GM21576 (cell line): ENCODE data around the gene IQSEC1.

ENCODE experiments used
- ATAC-seq: cut with Tn5 transposase; IDR thresholded peaks from one replicate; pipeline ENCODE4 v1.9.1; 2021; ENCODE audit warnings: mild to moderate bottlenecking, moderate library complexity; ENCODE audit not compliant: unreplicated experiment

Gene IQSEC1

GRCh38 chr3:13070391-13071070 lies 2.7 kb downstream of the IQSEC1 start:
- ATAC-seq, result no peak

DNA sequence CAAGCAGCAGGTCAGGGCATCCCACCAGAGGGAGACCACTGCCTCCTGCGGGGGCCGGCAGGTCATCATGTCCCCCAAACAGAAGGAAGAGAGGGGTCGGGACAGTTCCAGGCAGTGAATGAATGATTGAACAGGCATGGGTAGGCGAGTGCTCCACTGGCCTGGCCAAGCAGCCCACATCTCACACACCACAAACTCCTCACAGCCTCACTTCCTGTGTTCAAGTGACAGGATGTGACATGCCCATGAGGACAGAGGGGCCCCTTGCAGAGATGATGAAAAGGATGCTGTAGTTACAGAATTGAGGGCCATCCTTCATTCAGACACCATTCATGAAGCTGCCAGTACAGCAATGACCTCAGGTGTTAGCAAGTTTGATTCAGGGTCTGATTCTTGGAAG lies 3.7 kb downstream of the IQSEC1 start:
- peak; percentile 63 for ATAC-seq

GRCh38 chr3:13068269-13069010 lies 4.8 kb downstream of the IQSEC1 start:
- no peak for ATAC-seq

GRCh38 chr3:13067778-13068177 lies 5.5 kb downstream of the IQSEC1 start:
- no peak for ATAC-seq

DNA sequence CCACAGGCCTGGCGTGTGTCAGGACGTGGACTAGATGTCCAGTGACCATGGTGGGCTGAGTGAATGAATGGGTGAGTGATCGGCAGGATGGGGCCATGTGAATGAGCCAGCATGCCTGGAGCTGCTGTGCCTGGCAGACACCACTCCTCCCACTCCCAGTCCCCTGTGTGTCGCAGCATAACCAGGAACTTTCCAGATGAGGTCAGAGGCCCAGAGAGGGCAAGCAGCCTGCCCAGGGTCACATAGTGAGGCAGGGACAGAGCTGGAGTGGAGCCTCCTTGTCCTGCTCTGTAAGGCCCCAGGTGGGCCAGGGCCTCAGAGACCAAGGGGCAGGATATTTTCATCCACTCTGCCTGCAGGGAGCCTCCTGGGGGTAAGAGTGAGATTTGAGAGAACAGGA lies 6.4 kb downstream of the IQSEC1 start:
- no peak for ATAC-seq

DNA sequence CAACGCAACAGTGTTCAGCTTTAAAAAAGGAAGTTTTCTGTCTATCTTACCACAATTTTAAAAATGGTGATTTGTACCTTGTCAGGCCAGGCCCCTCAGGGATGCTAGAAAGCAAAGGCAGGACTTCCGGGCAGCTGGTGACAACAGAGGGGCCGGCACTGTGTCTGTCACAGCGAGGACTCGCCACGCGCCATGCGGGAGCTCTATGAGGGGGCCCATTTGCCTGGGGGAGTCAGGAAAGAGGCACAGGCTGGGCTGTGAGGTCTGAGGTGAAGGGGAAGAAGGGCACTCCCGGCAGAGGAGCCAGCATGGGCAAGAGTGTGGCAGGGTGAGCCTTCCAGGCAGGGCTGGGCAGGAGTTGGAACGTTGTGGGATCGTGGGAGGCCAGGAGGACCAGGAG lies 7.0 kb downstream of the IQSEC1 start:
- ATAC-seq, result no peak

- ATAC-seq, result no peak
Observed at GRCh38 chr3:13065727-13066126, 7.5 kb downstream of the IQSEC1 start.

DNA sequence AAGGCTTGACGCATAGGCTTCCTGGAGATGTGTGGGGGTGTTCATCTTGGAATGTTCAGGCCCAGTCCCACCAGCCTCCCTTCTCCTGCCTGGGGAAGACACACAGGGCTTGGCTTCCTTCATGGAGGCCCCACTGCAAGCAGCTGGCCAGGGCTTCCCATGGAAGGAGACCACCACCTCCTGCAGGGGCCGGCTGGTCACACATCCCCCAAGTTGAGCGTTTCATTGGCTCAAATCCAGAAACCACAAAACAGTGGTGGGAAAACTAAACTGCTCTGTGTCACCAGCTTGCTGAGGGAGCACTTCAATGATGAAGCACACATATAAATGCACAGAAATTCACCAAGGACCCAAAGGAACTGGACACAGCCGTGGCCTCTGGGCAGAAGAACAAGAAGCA lies 8.3 kb downstream of the IQSEC1 start:
- ATAC-seq, result no peak

GRCh38 chr3:13064159-13064868 lies 8.9 kb downstream of the IQSEC1 start:
- no peak for ATAC-seq

DNA sequence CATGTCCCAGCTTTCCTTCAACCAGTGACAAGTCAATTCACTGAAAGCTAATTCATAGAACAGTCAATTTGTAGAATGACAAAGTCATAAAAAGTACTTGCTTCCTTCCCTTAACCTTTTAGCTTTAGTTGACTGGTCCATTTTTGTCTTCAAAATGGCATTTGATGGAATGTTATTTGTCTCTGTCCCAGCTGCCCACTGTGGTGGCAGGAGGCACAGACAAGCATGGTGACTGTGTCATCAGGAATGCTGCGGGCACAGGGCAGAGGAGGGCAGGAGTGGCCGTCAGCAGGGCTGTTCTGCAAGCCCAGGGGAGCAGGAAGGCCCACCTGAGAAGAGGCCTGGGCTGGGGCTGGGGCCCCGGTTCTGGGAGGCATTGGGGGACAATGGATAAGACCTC lies 10.0 kb downstream of the IQSEC1 start:
- ATAC-seq, result no peak

DNA sequence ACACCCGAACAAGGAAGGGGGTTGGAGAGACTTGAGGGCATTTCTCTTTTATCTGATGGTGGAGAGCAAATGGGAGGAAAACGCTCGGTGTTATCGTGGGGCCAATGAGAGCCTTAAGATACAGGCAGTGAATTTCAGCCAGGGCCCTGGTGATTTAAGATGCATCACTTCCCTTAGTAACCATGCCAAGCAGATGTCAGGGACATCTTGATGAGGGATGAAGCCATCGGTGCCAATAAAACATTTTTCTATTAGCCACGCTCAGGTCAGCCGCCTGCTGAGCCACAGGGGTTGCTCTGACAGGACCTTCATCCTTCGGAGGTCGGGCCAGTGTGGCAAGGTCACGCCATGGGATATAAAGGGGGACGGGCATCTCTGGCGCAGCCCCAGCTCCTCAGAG lies 10.6 kb downstream of the IQSEC1 start:
- ATAC-seq, result no peak

DNA sequence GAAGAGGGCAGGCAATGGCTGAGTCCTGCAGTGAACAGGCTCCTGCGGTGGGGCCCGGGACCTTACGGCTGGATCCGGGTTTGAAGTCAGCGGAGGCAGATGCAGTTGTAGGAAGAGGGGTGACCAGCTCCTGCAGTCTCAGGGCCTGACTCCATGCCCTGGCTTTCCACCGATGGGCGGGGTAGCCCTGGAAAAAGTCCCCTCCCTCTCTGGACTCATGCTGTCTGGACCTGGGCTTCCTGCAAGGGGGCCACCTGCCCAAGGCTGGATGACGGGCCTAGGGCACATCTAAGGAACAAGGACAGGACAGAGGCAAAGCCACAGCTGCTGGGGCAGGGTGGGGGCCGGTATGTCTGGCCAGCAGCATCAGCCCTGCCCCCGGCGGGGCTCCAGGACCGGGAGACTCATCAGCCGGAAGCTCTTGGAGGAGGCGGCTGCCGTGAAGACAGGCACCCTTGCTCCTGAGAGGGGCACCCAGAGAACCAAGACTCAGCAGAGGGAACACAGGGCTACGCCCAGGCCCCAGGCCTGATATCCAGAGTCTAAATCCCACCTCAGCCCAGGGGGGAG lies 12.8 kb downstream of the IQSEC1 start:
- no peak for ATAC-seq

DNA sequence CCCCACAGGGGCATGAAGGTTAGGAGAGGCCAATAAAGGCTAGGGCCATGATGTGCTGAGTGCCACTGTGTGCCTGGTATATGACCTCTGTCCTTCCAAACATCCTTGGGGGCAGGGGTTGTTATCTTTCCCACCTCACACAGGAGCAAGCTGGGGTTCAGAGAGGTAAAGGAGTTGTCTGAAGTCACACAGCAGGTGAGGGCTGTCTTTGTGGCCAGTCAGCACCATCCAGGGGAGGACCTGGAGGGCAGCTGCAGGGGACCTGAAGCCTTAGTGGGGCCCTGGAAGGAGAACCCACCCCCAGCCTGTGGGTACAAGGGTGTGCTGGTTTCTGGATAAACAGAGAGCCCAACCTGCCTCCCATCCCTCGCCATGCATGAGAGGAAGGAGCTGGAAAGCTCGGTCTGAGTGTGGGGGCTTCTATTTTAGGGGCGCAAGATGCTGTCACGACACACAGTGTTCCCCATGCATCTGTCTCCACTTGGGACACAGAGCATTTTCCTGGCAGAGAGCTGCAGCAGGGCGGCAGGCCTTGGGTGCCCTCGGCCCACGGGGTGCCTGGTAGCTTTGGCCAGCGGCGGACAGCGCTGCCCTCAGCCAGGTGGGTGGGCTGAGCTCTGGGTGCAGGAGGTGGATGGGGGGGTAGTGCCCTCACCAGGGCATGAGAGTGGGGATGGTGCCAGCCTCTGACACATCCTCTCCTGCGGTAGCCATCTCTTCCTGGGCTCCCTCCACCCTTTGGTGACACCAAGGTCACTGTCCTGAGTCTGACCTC lies 14.7 kb downstream of the IQSEC1 start:
- ATAC-seq, result no peak

- ATAC-seq, result no peak
Observed at GRCh38 chr3:13057282-13058040, 15.8 kb downstream of the IQSEC1 start.

- ATAC-seq, result no peak
Observed at GRCh38 chr3:13055634-13056033, 17.6 kb downstream of the IQSEC1 start.

- ATAC-seq, result no peak
Observed at GRCh38 chr3:13054341-13055285, 18.6 kb downstream of the IQSEC1 start.

DNA sequence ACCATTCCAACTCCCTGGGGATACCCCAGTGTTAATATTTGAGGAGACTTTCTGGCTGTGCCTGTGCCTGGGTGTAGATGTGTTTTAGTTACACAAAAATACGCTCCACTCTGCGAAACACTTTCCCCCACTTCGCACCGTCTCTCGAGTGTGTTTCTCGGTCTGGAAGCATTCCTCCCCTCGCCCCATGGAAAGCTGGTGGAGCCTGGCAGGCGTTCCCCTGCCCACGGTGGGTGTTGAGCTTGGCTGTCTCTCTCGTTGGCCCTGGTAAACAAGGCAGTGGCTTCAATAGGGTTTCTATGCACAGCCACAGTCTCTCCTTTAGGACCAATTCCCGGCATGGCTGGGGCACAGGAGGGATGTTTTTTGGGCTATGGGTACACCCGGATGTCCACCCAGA lies 19.3 kb downstream of the IQSEC1 start:
- ATAC-seq, result no peak

DNA sequence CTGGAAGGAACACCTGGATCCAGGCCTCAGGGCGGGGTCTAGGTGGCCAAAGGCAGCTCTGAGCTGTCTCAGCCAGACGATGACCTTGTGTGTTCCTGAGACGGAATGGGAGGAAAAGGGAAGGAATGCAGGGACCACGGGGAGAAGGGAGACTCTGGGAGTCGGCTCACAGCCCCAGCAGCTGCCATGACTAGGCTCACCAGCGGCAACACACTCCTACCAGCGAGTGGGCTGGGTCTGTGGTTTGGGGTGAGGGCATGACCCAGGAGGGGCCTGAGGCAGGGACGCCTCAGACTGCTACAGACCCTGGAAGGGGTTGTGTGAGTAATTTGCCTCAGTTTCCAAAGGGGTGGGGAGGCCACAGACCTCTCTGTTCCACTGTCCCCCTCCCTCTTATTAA lies 19.8 kb downstream of the IQSEC1 start:
- ATAC-seq, result no peak

DNA sequence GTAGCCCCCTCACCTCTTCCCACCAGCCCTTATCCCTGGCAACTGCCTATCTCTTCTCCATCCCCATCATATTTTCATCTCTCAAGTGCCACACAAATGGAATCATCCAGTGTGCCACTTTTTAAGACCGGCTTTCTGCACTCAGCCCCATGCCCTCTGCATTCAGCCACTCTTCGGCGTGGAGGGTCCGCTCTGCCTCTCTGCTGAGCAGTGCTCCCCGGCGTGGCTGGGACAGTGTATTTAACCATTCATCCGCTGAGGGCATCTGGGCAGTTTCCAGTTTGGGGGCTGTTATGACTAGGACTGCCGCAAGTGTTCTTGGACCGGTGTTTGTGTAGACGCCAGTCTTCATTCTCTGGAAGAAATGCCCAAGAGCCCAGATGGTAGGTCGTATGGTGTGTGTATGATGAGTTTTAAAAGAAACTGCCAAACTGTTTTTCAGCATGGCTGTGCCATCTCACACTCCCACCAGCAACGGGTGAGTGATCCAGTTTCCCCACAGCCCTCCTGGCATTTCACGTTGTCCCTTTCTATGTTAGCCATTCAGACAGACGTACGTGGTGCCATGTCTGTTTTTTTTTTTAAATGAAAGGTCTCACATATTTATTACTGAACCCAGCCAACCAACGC lies 20.9 kb downstream of the IQSEC1 start:
- no peak for ATAC-seq
